ENCODE results near the gene GAS2L2. TPM values are rescaled to one million over a fixed set of nuclear protein-coding genes. Genes with fewer than 3 reads are reported as not detected.
"Not testable (repeated sequence)": the region's sequence is repeated elsewhere in the genome, so short reads cannot be mapped to it uniquely, and the experiment has no call there.

GAS2L2 gene
- total and polyA plus RNA-seq, 7 experiments from 2014 or later: 0.16 to 0.49 (median 0.24) TPM; not detected in 3

DNA sequence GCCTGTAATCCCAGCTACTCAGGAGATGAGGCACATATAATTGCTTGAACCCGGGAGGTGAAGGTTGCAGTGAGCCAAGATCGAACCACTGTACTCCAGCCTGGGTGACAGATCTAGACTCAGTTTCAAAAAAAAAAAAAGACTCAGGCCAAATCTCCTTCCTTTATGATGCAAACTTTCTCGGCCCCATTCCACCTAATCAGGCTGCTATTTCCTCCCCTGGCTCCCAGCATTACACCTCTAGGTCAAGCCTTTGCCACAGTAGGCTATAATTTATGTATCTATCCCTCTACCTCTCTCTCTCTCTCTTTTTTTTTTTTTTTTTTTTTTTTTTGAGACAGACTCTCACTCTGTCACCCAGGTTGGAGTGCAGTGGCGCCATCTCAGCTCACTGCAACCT, 1.5 kb downstream of the GAS2L2 start:
- not testable (repeated sequence) for ATAC-seq
- H3K27me3 Mint-ChIP-seq: peaks cover 29 to 49% (median 36%) of the 10 kb centered on the region in 5 donors

GRCh38 chr17:35750526-35751395, 2.3 kb downstream of the GAS2L2 start:
- H3K4me1 ChIP-seq (ENCODE audit: control insufficient read depth in 2 of 2, insufficient read depth in 2 of 2, low read length in 2 of 2): no peaks in the 10 kb centered on the region
- DNase-seq (no peak), ATAC-seq (no peak)
- H3K4me3 ChIP-seq (ENCODE audit: low read length): no peak overlapping the region
- no peaks in the 10 kb centered on the region for H3K36me3 ChIP-seq (ENCODE audit: control insufficient read depth in 2 of 3, insufficient read depth in 3 of 3, low read length in 3 of 3)
- Mint-ChIP-seq H3K9me3 (peaks cover 0 to 1% (median 0%) of the 10 kb centered on the region in 11 donors), H3K27ac (no peak overlapping the region), H3K4me3 (peak overlapping the region in 1 of 10 donors; percentile 13), H3K36me3 (no peaks in the 10 kb centered on the region), H3K4me1 (peaks cover 0 to 21% (median 3%) of the 10 kb centered on the region in 7 donors), H3K27me3 (peaks cover 29 to 47% (median 36%) of the 10 kb centered on the region in 5 donors)
- ChIA-PET POLR2A (no interaction called here), CTCF (no interaction called here)
- intact Hi-C loops (cut with micrococcal nuclease): no loop called here
- no peak overlapping the region for H3K27ac ChIP-seq (ENCODE audit: low read depth, low read length)
- H3K9me3 ChIP-seq (ENCODE audit: control insufficient read depth in 2 of 3, low read length in 3 of 3): no peaks in the 10 kb centered on the region
- peaks cover 0 to 10% of the 10 kb centered on the region in 2 donors for H3K27me3 ChIP-seq (ENCODE audit: control insufficient read depth in 2 of 2, insufficient read depth in 2 of 2, low read length in 2 of 2)

More for the DNA sequence above, 1.5 kb downstream of the GAS2L2 start:
- intact Hi-C loops (cut with micrococcal nuclease); POLR2A ChIA-PET; H3K4me1 ChIP-seq (ENCODE audit: control insufficient read depth in 2 of 2, insufficient read depth in 2 of 2, low read length in 2 of 2); H3K4me3 ChIP-seq (ENCODE audit: low read length); H3K36me3 Mint-ChIP-seq; H3K36me3 ChIP-seq (ENCODE audit: control insufficient read depth in 2 of 3, insufficient read depth in 3 of 3, low read length in 3 of 3); H3K9me3 Mint-ChIP-seq; DNase-seq; H3K27ac Mint-ChIP-seq; H3K9me3 ChIP-seq (ENCODE audit: control insufficient read depth in 2 of 3, low read length in 3 of 3); H3K27ac ChIP-seq (ENCODE audit: low read depth, low read length); CTCF ChIA-PET: not testable (repeated sequence)
- Mint-ChIP-seq H3K4me3 (peak overlapping the region in 1 of 10 donors; percentile 5), H3K4me1 (peaks cover 0 to 21% (median 3%) of the 10 kb centered on the region in 7 donors)
- peaks cover 0 to 10% of the 10 kb centered on the region in 2 donors for H3K27me3 ChIP-seq (ENCODE audit: control insufficient read depth in 2 of 2, insufficient read depth in 2 of 2, low read length in 2 of 2)

DNA sequence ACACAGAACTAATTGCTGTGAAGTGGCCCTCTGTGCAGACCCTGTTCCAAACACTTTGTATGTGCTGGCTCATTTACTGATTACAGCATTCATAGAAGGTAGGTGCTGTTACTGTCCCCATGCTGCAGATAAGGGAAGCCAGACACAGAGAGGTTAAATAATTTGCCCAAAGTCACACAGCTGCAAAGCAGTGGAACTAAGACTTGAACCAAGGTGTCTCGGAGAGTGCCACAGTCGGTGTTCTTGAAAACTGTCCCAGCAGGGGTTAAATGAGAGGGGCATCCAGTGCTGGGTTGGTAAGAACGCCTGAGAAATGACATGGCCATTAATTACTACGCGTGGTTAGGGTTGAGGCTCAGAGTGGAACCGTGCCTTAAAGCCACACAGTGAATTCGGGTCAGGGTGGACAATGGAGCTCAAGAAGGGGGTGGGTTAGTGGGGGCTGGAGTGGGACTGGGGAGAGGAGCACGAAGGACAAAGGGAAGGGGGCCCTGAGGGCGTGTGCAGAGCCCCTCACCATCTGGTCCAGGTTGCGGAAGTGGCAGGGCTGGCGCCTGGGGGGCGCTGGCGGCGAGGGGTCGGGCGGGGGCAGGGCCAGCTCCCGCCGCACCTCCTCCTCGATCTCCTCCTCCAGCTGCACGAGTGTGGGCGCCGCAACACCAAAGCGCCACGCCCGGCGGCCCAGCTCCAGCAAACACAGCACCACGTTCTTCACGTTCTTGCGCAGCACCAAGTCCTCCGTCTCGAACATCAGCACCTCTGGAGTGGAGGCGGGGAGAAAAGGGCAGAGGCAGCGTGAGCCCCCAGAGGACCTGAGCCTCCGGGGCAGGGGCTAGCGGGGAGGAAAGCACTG, 3.3 kb downstream of the GAS2L2 start:
- peaks cover 0 to 21% (median 3%) of the 10 kb centered on the region in 7 donors for H3K4me1 Mint-ChIP-seq
- no peaks in the 10 kb centered on the region for H3K4me1 ChIP-seq (ENCODE audit: control insufficient read depth in 2 of 2, insufficient read depth in 2 of 2, low read length in 2 of 2)
- no peaks in the 10 kb centered on the region for H3K9me3 ChIP-seq (ENCODE audit: control insufficient read depth in 2 of 3, low read length in 3 of 3)
- H3K4me3 Mint-ChIP-seq: peak overlapping the region in 3 of 10 donors; percentile 9 to 47 (median 13)
- no peak overlapping the region for H3K27ac ChIP-seq (ENCODE audit: low read depth, low read length)
- H3K4me3 ChIP-seq (ENCODE audit: low read length): no peak overlapping the region
- H3K27me3 ChIP-seq (ENCODE audit: control insufficient read depth in 2 of 2, insufficient read depth in 2 of 2, low read length in 2 of 2): peaks cover 0 to 10% of the 10 kb centered on the region in 2 donors
- H3K36me3 Mint-ChIP-seq: no peaks in the 10 kb centered on the region
- DNase-seq: no peak
- H3K27me3 Mint-ChIP-seq: peaks cover 29 to 47% (median 36%) of the 10 kb centered on the region in 5 donors
- intact Hi-C loops (cut with micrococcal nuclease): loop anchor here (5.0 to 10.0 kb wide), 3 partner anchors 205 to 632 kb away; partner anchors contain the start of genes NLE1 (in 1 of the 2), RAD51D (in 1 of the 2) and UNC45B (in 1 of the 2)
- ATAC-seq: no peak
- H3K9me3 Mint-ChIP-seq: peaks cover 0 to 1% (median 0%) of the 10 kb centered on the region in 11 donors
- H3K36me3 ChIP-seq (ENCODE audit: control insufficient read depth in 2 of 3, insufficient read depth in 3 of 3, low read length in 3 of 3): no peaks in the 10 kb centered on the region
- ChIA-PET CTCF (interaction anchor here (1.3 to 7.3 kb wide), 2 partner anchors 14 to 136 kb away, joined by 7 to 93 read pairs; no protein-coding TSS in a partner anchor), POLR2A (interaction anchor here (0.8 to 1.3 kb wide), 2 partner anchors 59 to 62 kb away, joined by 4 to 6 read pairs; partner anchors contain the start of gene TAF15)
- peak overlapping the region in 1 of 9 donors; percentile 17 for H3K27ac Mint-ChIP-seq

DNA sequence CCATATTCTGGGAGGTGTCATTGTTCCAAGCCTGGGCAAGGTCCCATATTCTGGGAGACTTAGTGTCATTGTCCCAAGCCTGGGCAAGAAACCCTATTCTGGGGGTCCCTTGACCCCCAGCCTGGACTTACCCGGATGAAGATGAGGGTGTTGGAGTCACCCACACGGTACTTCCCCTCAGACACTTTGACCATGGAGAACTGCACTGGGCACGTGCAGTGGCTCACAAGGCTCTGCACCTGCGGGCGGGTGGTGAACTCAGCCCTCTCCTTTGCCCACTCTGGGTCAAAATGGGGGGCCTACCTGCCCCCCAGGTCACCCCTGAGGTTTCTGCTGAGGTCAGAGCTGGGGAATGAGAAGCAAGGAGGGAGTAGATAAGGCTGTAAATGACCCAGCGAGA, 4.1 kb downstream of the GAS2L2 start:
- no peaks in the 10 kb centered on the region for H3K4me1 ChIP-seq (ENCODE audit: control insufficient read depth in 2 of 2, insufficient read depth in 2 of 2, low read length in 2 of 2)
- Mint-ChIP-seq H3K4me1 (peaks cover 0 to 21% (median 3%) of the 10 kb centered on the region in 7 donors), H3K27ac (no peak overlapping the region), H3K36me3 (no peaks in the 10 kb centered on the region), H3K9me3 (peaks cover 0 to 1% (median 0%) of the 10 kb centered on the region in 11 donors), H3K27me3 (peaks cover 29 to 47% (median 38%) of the 10 kb centered on the region in 5 donors), H3K4me3 (no peak overlapping the region)
- CTCF ChIA-PET: interaction anchor here (1.3 to 7.3 kb wide), 2 partner anchors 13 to 135 kb away, joined by 7 to 93 read pairs; no protein-coding TSS in a partner anchor
- no peaks in the 10 kb centered on the region for H3K36me3 ChIP-seq (ENCODE audit: control insufficient read depth in 2 of 3, insufficient read depth in 3 of 3, low read length in 3 of 3)
- intact Hi-C loops (cut with micrococcal nuclease): loop anchor here (5.0 to 10.0 kb wide), 3 partner anchors 204 to 632 kb away; partner anchors contain the start of genes NLE1 (in 1 of the 2), RAD51D (in 1 of the 2) and UNC45B (in 1 of the 2)
- no peaks in the 10 kb centered on the region for H3K9me3 ChIP-seq (ENCODE audit: control insufficient read depth in 2 of 3, low read length in 3 of 3)
- H3K4me3 ChIP-seq (ENCODE audit: low read length): no peak overlapping the region
- no peak overlapping the region for H3K27ac ChIP-seq (ENCODE audit: low read depth, low read length)
- POLR2A ChIA-PET: interaction anchor here (0.8 to 1.3 kb wide), 2 partner anchors 60 to 62 kb away, joined by 4 to 6 read pairs; partner anchors contain the start of gene TAF15
- ATAC-seq (no peak), DNase-seq (no peak)
- H3K27me3 ChIP-seq (ENCODE audit: control insufficient read depth in 2 of 2, insufficient read depth in 2 of 2, low read length in 2 of 2): peaks cover 0 to 10% of the 10 kb centered on the region in 2 donors

DNA sequence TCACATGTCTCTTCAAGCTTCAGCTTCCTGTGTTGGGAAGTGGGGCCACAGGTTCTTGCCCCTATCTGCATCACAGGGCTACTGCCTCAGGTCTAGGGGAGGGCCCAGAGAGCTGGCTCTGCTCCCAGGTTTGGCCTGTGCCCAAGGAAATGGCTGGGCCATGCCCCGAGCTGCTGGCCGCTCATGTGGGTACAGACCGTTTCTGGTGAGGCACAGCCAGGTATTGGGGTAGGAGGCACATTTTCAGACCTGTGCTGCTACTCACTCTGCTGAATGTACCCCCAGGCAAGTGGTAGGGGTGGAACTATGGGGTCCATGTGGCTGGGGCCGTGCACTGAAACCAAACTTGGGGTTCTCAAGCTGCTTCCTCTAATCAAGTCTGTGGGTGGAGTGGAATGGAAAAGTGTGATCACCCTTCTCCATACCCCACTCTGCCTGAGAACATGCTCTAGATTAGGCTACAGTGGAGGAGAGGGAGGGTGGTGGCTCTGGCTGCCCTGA, 4.6 kb downstream of the GAS2L2 start:
- intact Hi-C loops (cut with micrococcal nuclease): loop anchor here (5.0 to 10.0 kb wide), 3 partner anchors 204 to 631 kb away; partner anchors contain the start of genes NLE1 (in 1 of the 2), RAD51D (in 1 of the 2) and UNC45B (in 1 of the 2)
- Histone ChIP-seq H3K9me3 (ENCODE audit: control insufficient read depth in 2 of 3, low read length in 3 of 3) (no peaks in the 10 kb centered on the region), H3K27ac (ENCODE audit: low read depth, low read length) (no peak overlapping the region), H3K4me1 (ENCODE audit: control insufficient read depth in 2 of 2, insufficient read depth in 2 of 2, low read length in 2 of 2) (no peaks in the 10 kb centered on the region), H3K4me3 (ENCODE audit: low read length) (no peak overlapping the region), H3K27me3 (ENCODE audit: control insufficient read depth in 2 of 2, insufficient read depth in 2 of 2, low read length in 2 of 2) (peaks cover 0 to 10% of the 10 kb centered on the region in 2 donors), H3K36me3 (ENCODE audit: control insufficient read depth in 2 of 3, insufficient read depth in 3 of 3, low read length in 3 of 3) (no peaks in the 10 kb centered on the region)
- Mint-ChIP-seq H3K4me3 (no peak overlapping the region), H3K27me3 (peaks cover 34 to 51% (median 42%) of the 10 kb centered on the region in 5 donors), H3K4me1 (peaks cover 0 to 21% (median 3%) of the 10 kb centered on the region in 7 donors), H3K36me3 (no peaks in the 10 kb centered on the region), H3K27ac (no peak overlapping the region), H3K9me3 (peaks cover 0 to 1% (median 0%) of the 10 kb centered on the region in 11 donors)
- POLR2A ChIA-PET: no interaction called here
- CTCF ChIA-PET: interaction anchor here (1.0 to 7.3 kb wide), 6 partner anchors 9 to 192 kb away, joined by 3 to 93 read pairs (median 5); no protein-coding TSS in a partner anchor
- DNase-seq (no peak), ATAC-seq (no peak)

All from naive thymus-derived CD4-positive, alpha-beta T cell (primary cell).